Measurements from ENCODE around the gene CEP68. TPM values are rescaled to one million over a fixed set of nuclear protein-coding genes. Genes with fewer than 3 reads are reported as not detected.
A peak's percentile ranks its signal among the peaks of the same experiment; 100 is the strongest.

Gene CEP68
- polyA plus RNA-seq, 1 of the 3 experiments (the other 2 are of a cell fraction): 6.2 TPM

GRCh38 chr2:65020943-65021528 lies 35.2 kb upstream of the CEP68 start:
- CTCF ChIA-PET: interaction anchor here (1.2 kb wide), 1 partner anchor 103 kb away, joined by 5 read pairs; no protein-coding TSS in a partner anchor

GRCh38 chr2:65021709-65022108 lies 34.5 kb upstream of the CEP68 start:
- peaks cover 0 to 18% of the 10 kb centered on the region in 2 experiments; a peak in 1 of 4 replicates for H3K4me1 ChIP-seq (ENCODE audit: control insufficient read depth in 1 of 2, insufficient read depth in 2 of 2, low read depth in 1 of 2, low read length in 1 of 2)
- no peaks in the 10 kb centered on the region for H3K27me3 ChIP-seq (ENCODE audit: insufficient read depth)
- H3K79me2 ChIP-seq (ENCODE audit: insufficient read depth): no peaks in the 10 kb centered on the region
- no peaks in the 10 kb centered on the region for H3F3A ChIP-seq (replicated peaks; ENCODE audit: insufficient read depth)
- no peak overlapping the region for H2AFZ ChIP-seq (ENCODE audit: low read depth)
- TF ChIP-seq ELF1 (IDR thresholded peaks at IDR 0.05) (no peak), EP300 (IDR thresholded peaks at IDR 0.05; ENCODE audit: borderline replicate concordance in 1 of 2, low read depth in 1 of 2, low read length in 1 of 2) (peak in 1 of 2 experiments; percentile 43; a peak in 1 of 4 replicates), GATA2 (CRISPR knock-in tag; IDR thresholded peaks at IDR 0.05) (peak; percentile 71)
- no peak overlapping the region for H3K9ac ChIP-seq
- WGBS (ENCODE audit: low lambda C conversion rate): 79% methylated on average over 4 of the region's 4 CpGs
- no peaks in the 10 kb centered on the region for H4K20me1 ChIP-seq (ENCODE audit: insufficient read depth)
- peaks cover 0 to 28% of the 10 kb centered on the region in 2 experiments for H3K36me3 ChIP-seq (replicated peaks in 1 of 2; ENCODE audit: control insufficient read depth in 1 of 2, insufficient read depth in 2 of 2, low read length in 1 of 2)
- H3K9me2 ChIP-seq: no peaks in the 10 kb centered on the region
- CTCF ChIA-PET: interaction anchor here (1.2 kb wide), 1 partner anchor 104 kb away, joined by 5 read pairs; no protein-coding TSS in a partner anchor
- no peak overlapping the region for H3K27ac ChIP-seq (ENCODE audit: low read depth in 2 of 2, low read length in 1 of 2)
- POLR2A ChIA-PET: interaction anchor here (1.6 kb wide), 1 partner anchor 34 kb away, joined by 4 read pairs; no protein-coding TSS in a partner anchor
- H3K4me3 ChIP-seq (ENCODE audit: low read depth in 2 of 2, low read length in 1 of 2): no peak overlapping the region
- H3K9me3 ChIP-seq: no peaks in the 10 kb centered on the region
- no peak overlapping the region for H3K4me2 ChIP-seq
- DNase-seq: peak; percentile 46

More at GRCh38 chr2:65020943-65021528, 35.2 kb upstream of the CEP68 start:
- Histone ChIP-seq H3K4me1 (ENCODE audit: control insufficient read depth in 1 of 2, insufficient read depth in 2 of 2, low read depth in 1 of 2, low read length in 1 of 2) (peaks cover 0 to 18% of the 10 kb centered on the region in 2 experiments; a peak in 1 of 4 replicates), H2AFZ (ENCODE audit: low read depth) (no peak overlapping the region), H3K9me3 (no peaks in the 10 kb centered on the region), H3K4me3 (ENCODE audit: low read depth in 2 of 2, low read length in 1 of 2) (no peak overlapping the region), H3K9ac (no peak overlapping the region), H3K36me3 (replicated peaks in 1 of 2; ENCODE audit: control insufficient read depth in 1 of 2, insufficient read depth in 2 of 2, low read length in 1 of 2) (peaks cover 4 to 31% of the 10 kb centered on the region in 2 experiments), H3K79me2 (ENCODE audit: insufficient read depth) (no peaks in the 10 kb centered on the region), H3K27ac (ENCODE audit: low read depth in 2 of 2, low read length in 1 of 2) (no peak overlapping the region), H3K27me3 (ENCODE audit: insufficient read depth) (no peaks in the 10 kb centered on the region), H3K9me2 (no peaks in the 10 kb centered on the region), H4K20me1 (ENCODE audit: insufficient read depth) (no peaks in the 10 kb centered on the region), H3F3A (replicated peaks; ENCODE audit: insufficient read depth) (no peaks in the 10 kb centered on the region), H3K4me2 (no peak overlapping the region)
- no peak for TF ChIP-seq FOXM1 (IDR thresholded peaks at IDR 0.05; ENCODE audit: low read depth)
- TF ChIP-seq MEF2A (IDR thresholded peaks at IDR 0.05; ENCODE audit: borderline replicate concordance, low read depth): no peak
- TF ChIP-seq JUND (IDR thresholded peaks at IDR 0.05): no peak
- no peak for TF ChIP-seq SIN3A (IDR thresholded peaks at IDR 0.05; ENCODE audit: borderline replicate concordance, low read depth, low read length)
- TF ChIP-seq RFX5 (IDR thresholded peaks at IDR 0.05; ENCODE audit: low read length): no peak
- TF ChIP-seq ELF1 (IDR thresholded peaks at IDR 0.05): no peak
- no peak for DNase-seq
- POLR2A ChIA-PET: interaction anchor here (1.6 kb wide), 1 partner anchor 33 kb away, joined by 4 read pairs; no protein-coding TSS in a partner anchor
- WGBS (ENCODE audit: low lambda C conversion rate): 100% methylated on average over 5 of the region's 11 CpGs

GRCh38 chr2:65022189-65022588 lies 34.0 kb upstream of the CEP68 start:
- no peak overlapping the region for H2AFZ ChIP-seq (ENCODE audit: low read depth)
- H3K4me3 ChIP-seq (ENCODE audit: low read depth in 2 of 2, low read length in 1 of 2): no peak overlapping the region
- no peaks in the 10 kb centered on the region for H3F3A ChIP-seq (replicated peaks; ENCODE audit: insufficient read depth)
- no peak overlapping the region for H3K27ac ChIP-seq (ENCODE audit: low read depth in 2 of 2, low read length in 1 of 2)
- ChIA-PET CTCF (interaction anchor here (1.4 to 2.1 kb wide), 2 partner anchors 26 to 105 kb away, joined by 6 to 8 read pairs; no protein-coding TSS in a partner anchor), POLR2A (interaction anchor here (1.6 kb wide), 1 partner anchor 34 kb away, joined by 4 read pairs; no protein-coding TSS in a partner anchor)
- no peak overlapping the region for H3K9ac ChIP-seq
- H3K36me3 ChIP-seq (replicated peaks in 1 of 2; ENCODE audit: control insufficient read depth in 1 of 2, insufficient read depth in 2 of 2, low read length in 1 of 2): peaks cover 0 to 24% of the 10 kb centered on the region in 2 experiments
- peak; percentile 11 for DNase-seq
- no peaks in the 10 kb centered on the region for H3K27me3 ChIP-seq (ENCODE audit: insufficient read depth)
- no peaks in the 10 kb centered on the region for H4K20me1 ChIP-seq (ENCODE audit: insufficient read depth)
- peaks cover 0 to 18% of the 10 kb centered on the region in 2 experiments; a peak in 1 of 4 replicates for H3K4me1 ChIP-seq (ENCODE audit: control insufficient read depth in 1 of 2, insufficient read depth in 2 of 2, low read depth in 1 of 2, low read length in 1 of 2)
- no peaks in the 10 kb centered on the region for H3K79me2 ChIP-seq (ENCODE audit: insufficient read depth)
- WGBS (ENCODE audit: low lambda C conversion rate): 89% methylated on average over 6 of the region's 6 CpGs
- H3K9me3 ChIP-seq: no peaks in the 10 kb centered on the region
- no peaks in the 10 kb centered on the region for H3K9me2 ChIP-seq
- no peak overlapping the region for H3K4me2 ChIP-seq
- no peak for TF ChIP-seq USF2 (IDR thresholded peaks at IDR 0.05; ENCODE audit: borderline replicate concordance, low read depth, low read length)
- no peak for TF ChIP-seq NRF1 (IDR thresholded peaks at IDR 0.05; ENCODE audit: low read depth, low read length)
- no peak for TF ChIP-seq EZH2phosphoT487 (IDR thresholded peaks at IDR 0.05; ENCODE audit: borderline replicate concordance, low read depth)
- no peak for TF ChIP-seq REST (IDR thresholded peaks at IDR 0.05; ENCODE audit: low read depth, low read length)
- TF ChIP-seq SIN3A (IDR thresholded peaks at IDR 0.05; ENCODE audit: borderline replicate concordance, low read depth, low read length): no peak
- no peak for TF ChIP-seq RFX5 (IDR thresholded peaks at IDR 0.05; ENCODE audit: low read length)
- TF ChIP-seq GATA2 (CRISPR knock-in tag; IDR thresholded peaks at IDR 0.05): no peak
- no peak for TF ChIP-seq RCOR1 (IDR thresholded peaks at IDR 0.05; ENCODE audit: low read length)
- TF ChIP-seq USF1 (IDR thresholded peaks at IDR 0.05; ENCODE audit: borderline replicate concordance, low read depth): no peak
